GM21576 (cell line): ENCODE data around the gene MYH7.

Source experiments
- ATAC-seq: cut with Tn5 transposase; IDR thresholded peaks from one replicate; pipeline ENCODE4 v1.9.1; 2021; ENCODE audit warnings: mild to moderate bottlenecking, moderate library complexity; ENCODE audit not compliant: unreplicated experiment

The MYH7 gene

GRCh38 chr14:23375527-23376251, 59.8 kb downstream of the MYH7 start:
- no peak for ATAC-seq

- ATAC-seq, result no peak
Measured at GRCh38 chr14:23373041-23373440, 62.4 kb downstream of the MYH7 start.

GRCh38 chr14:23372509-23372908, 63.0 kb downstream of the MYH7 start, which contains the start of gene IL25:
TSS of gene IL25 (plus strand) at chr14:23372809.
- no peak for ATAC-seq

- no peak for ATAC-seq
Measured at GRCh38 chr14:23371865-23372264, 63.6 kb downstream of the MYH7 start.

GRCh38 chr14:23370221-23370620, 65.2 kb downstream of the MYH7 start:
- no peak for ATAC-seq

GRCh38 chr14:23366426-23366921, 69.0 kb downstream of the MYH7 start:
- ATAC-seq, result no peak

GRCh38 chr14:23365732-23366425, 69.6 kb downstream of the MYH7 start:
- no peak for ATAC-seq

- ATAC-seq, result no peak
Measured at GRCh38 chr14:23365036-23365731, 70.3 kb downstream of the MYH7 start, which contains the start of gene EFS. TSS of gene EFS (minus strand) at chr14:23365172. CDS start at chr14:23365025, 147 bp downstream.

GRCh38 chr14:23364164-23365035, 71.1 kb downstream of the MYH7 start:
- ATAC-seq, result no peak
